Heart left ventricle (tissue), 16 donors: ENCODE data around the gene AEBP1. TPM values are rescaled to one million over a fixed set of nuclear protein-coding genes. Genes with fewer than 3 reads are reported as not detected.

Experiments used
- ATAC-seq, 4 donors: fragments of 200-7000 bp; cut with Tn5 transposase; one replicate each; pipeline ENCODE4 v1.9.1; 2020 to 2022; ENCODE audit warnings: moderate library complexity in 4 of 4, mild to moderate bottlenecking in 3 of 4, moderate number of reproducible peaks in 1 of 4
- DNase-seq, 5 donors: peaks; one replicate each; pipeline ENCODE4 v3.0.0-alpha.2; 2020
- H3K27ac ChIP-seq, 12 donors: fragments of 200-600 bp; sonication (generic) in 4 of 12; one replicate each; pipeline versions ENCODE4 v1.5.0 to v1.8.0; 2016 to 2022; ENCODE audit warnings: mild to moderate bottlenecking in 2 of 12
- H3K27me3 ChIP-seq, 9 donors: fragments of 200-600 bp; sonication (generic) in 2 of 9; one replicate each; pipeline versions ENCODE4 v1.5.1 to v1.8.0; 2016 to 2022; ENCODE audit warnings: mild to moderate bottlenecking in 3 of 9
- H3K36me3 ChIP-seq, 9 donors: fragments of 200-600 bp; sonication (generic) in 2 of 9; one replicate each; pipeline versions ENCODE4 v1.5.0 to v1.8.0; 2018 to 2022; ENCODE audit warnings: mild to moderate bottlenecking in 2 of 9
- H3K4me1 ChIP-seq, 12 donors: fragments of 200-600 bp; sonication (generic) in 4 of 12; one replicate each; pipeline versions ENCODE4 v1.5.0 to v1.8.0; 2016 to 2022; ENCODE audit warnings: mild to moderate bottlenecking in 3 of 12
- H3K4me3 ChIP-seq, 12 donors: fragments of 200-600 bp; sonication (generic) in 4 of 12; one replicate each; pipeline versions ENCODE4 v1.5.0 to v1.8.0; 2017 to 2022; ENCODE audit warnings: mild to moderate bottlenecking in 9 of 12, moderate library complexity in 4 of 12
- H3K9me3 ChIP-seq, 12 donors: fragments of 200-600 bp; sonication (generic) in 4 of 12; one replicate each; pipeline versions ENCODE4 v1.5.0 to v1.8.0; 2016 to 2022; ENCODE audit warnings: mild to moderate bottlenecking in 1 of 12
- CTCF ChIP-seq, 12 donors: fragments of 200-600 bp; sonication (generic) in 4 of 12; IDR thresholded peaks; one replicate each; pipeline versions ENCODE4 v1.5.0 to v1.8.0; 2018 to 2022; ENCODE audit warnings: antibody characterized with exemption in 12 of 12, mild to moderate bottlenecking in 5 of 12
- POLR2A ChIP-seq, 2 donors: fragments of 450-650 bp; IDR thresholded peaks; one replicate each; pipeline ENCODE4 v1.6.1; 2017; ENCODE audit warnings: antibody characterized with exemption in 2 of 2, mild to moderate bottlenecking in 2 of 2, moderate library complexity in 2 of 2
- WGBS, 4 donors: extraction: QIAGEN DNeasy Blood & Tissue Kit in 2 of 4; methylation state at CpG; one replicate each; pipeline versions ENCODE4 v1.1.5 to v1.1.7; 2013 to 2018; 5-methylcytosine and 5-hydroxymethylcytosine counted together
- intact Hi-C, 10 donors: fragments of 100-400 bp; cut with DNase I; formaldehyde crosslinking; loops; one replicate each; pipeline versions ENCODE4 v1.11.1 to v1.14.2; 2022
- polyA plus RNA-seq, 2 donors: library from polyadenylated mRNA; stranded (reverse); fragments of 200-250 nt; gene quantifications; one replicate each; pipeline ENCODE4 v1.2.3, GENCODE V29; 2013
- total RNA-seq, 9 donors: library from RNA; depleted of rRNA in 2 of 9; stranded (reverse); fragments of >200 nt in 2 of 9; fragmentation: NEBNext Ultra II Directional in 3 of 9; extraction: Animal tissue kit (Norgen Biotek cat#: 25700) in 3 of 9; gene quantifications; one replicate each; pipeline versions ENCODE4 v1.1.0 to v1.2.4, GENCODE V29; 2016 to 2023
- donor health status: ischemic (EF 13 %, LVEDD 7.1; RV severe dilation, severe dysfunction).
- donor health status: healthy with polysubstance abuse.
- donor health status: DM: no; HTN: yes; CAD: no.
- donor health status: DM: no; HTN: no; CAD: no.
- donor health status: ischemic (EF 25% LVEDD 6.9; RV normal size, moderate dysfunction).
- donor health status: ischemic (EF 25% LVEDD 5.7; RV mildly dilated, moderate dysfunction).
- donor health status: healthy.
- donor health status: DM: yes; HTN: yes; CAD: no.
- donor health status: ischemic (EF 35%, LVEDD 5.7; RV mildly dilated, moderate dysfunction).
- donor health status: nonischemic (EF 11% LVEDD 7.7; RV severe dilation, severe dysfunction).
- donor health status: DM: yes; HTN: yes; CAD: no.
- donor health status: PGD.
- donor health status: ischemic (EF 29% LVEDD 5.4; RV normal size, mild dysfunction).
- donor health status: nonischemic (EF 23%, LVEDD 6.1; RV moderate dilation, normal function).

The AEBP1 gene
- total and polyA plus RNA-seq, 11 donors = 10.9 to 51.1 (median 23.2) TPM

- TF ChIP-seq CTCF (IDR thresholded peaks at IDR 0.05) (no peak), POLR2A (IDR thresholded peaks at IDR 0.05) (no peak)
- intact Hi-C loops = no loop called here
- no peaks in the 10 kb centered on the region for H3K9me3 ChIP-seq
- H3K27ac ChIP-seq = peak overlapping the region in 4 of 12 donors; percentile 80 to 90 (median 87)
- H3K4me3 ChIP-seq = peak overlapping the region in 5 of 12 donors; percentile 57 to 76 (median 67)
- peak in 1 of 5 donors; percentile 17 for DNase-seq
- H3K36me3 ChIP-seq = peaks cover 0 to 46% (median 4%) of the 10 kb centered on the region in 9 donors
- H3K27me3 ChIP-seq = peaks cover 0 to 18% (median 0%) of the 10 kb centered on the region in 9 donors
- peaks cover 0 to 49% (median 13%) of the 10 kb centered on the region in 12 donors for H3K4me1 ChIP-seq
- 85 to 94% (median 87%) methylated on average over 8 to 10 of the region's 10 CpGs for WGBS, 4 donors
- ATAC-seq = no peak
Observed at GRCh38 chr7:44106311-44107065, 2.3 kb downstream of the AEBP1 start.

DNA sequence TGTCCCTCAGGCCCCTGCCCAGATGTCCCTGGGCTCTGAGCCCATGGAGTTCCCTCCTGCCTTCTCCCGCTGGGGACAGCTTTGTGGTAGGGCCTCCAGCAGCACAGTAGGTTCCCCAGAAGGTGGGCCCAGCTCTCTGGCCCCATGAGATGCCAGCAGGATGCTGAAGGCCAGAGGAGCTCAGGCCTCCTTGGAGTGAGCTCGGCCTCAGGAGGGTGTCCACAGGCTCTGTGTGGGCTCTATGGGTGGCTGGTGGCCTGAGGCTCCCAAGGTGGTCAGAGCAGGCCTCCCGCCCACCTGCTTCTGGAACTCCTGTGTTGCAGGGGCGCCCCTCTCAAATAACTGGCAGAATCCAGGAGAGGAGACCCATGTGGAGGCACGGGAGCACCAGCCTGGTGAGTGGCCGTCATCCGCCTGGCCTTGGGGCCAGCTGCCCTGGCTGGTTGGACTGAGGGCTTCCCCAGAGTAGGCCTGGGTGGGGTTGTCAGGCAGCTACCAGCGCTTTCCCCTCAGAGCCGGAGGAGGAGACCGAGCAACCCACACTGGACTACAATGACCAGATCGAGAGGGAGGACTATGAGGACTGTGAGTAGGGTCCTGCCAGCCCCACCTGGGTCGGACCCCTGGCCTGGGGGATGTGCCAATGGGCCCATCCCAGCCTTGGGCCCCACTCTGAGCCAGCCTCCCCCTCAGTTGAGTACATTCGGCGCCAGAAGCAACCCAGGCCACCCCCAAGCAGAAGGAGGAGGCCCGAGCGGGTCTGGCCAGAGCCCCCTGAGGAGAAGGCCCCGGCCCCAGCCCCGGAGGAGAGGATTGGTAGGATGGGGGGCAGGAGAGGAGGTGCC lies 3.2 kb downstream of the AEBP1 start:
- 82 to 94% (median 88%) methylated on average over 12 to 18 of the region's 18 CpGs for WGBS, 4 donors
- no peak for TF ChIP-seq POLR2A (IDR thresholded peaks at IDR 0.05)
- TF ChIP-seq CTCF (IDR thresholded peaks at IDR 0.05) = no peak
- Histone ChIP-seq H3K4me3 (peak overlapping the region in 5 of 12 donors; percentile 3 to 76 (median 67)), H3K27ac (peak overlapping the region in 4 of 12 donors; percentile 17 to 88 (median 36)), H3K4me1 (peaks cover 0 to 43% (median 9%) of the 10 kb centered on the region in 12 donors), H3K27me3 (peaks cover 0 to 18% (median 0%) of the 10 kb centered on the region in 9 donors), H3K9me3 (no peaks in the 10 kb centered on the region), H3K36me3 (peaks cover 0 to 53% (median 4%) of the 10 kb centered on the region in 9 donors)
- ATAC-seq (no peak), DNase-seq (peak in 1 of 5 donors; percentile 13)
- intact Hi-C loops = no loop called here

DNA sequence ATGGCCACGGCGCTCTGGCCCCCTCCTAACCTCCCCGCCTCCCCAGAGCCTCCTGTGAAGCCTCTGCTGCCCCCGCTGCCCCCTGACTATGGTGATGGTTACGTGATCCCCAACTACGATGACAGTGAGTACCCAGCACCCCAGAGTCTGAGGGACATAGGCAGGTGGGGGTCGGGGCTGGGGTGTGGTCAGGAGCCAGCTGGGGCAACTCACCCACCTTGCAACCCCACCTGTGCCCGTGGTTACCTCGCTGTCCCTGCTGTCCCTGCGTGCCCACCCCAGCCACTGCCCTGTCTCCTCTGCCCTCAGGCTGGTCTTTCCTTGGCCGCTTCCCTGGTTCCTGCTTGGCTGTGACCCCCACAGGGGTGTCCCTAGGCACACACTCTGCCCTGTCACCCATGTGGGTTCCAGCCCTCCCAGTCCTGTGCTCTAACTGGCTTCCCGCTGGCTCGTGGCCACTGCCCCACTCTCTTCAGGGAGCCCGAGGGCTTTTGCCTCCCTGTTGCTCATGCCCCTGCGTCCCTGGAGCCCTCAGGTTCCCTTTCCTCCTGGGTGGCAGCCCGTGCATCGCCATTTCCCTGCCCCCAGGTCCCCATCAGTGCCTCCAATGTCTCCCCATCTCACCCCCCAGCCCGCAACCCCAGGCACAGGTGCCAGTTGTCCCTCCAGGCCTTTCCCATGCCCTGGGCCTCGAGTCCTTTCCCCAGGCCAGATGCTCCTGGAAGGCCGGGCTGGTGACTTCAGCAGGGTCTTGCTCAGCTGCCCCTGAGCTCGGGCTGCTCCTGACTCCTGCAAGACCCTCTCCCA lies 4.0 kb downstream of the AEBP1 start:
- peaks cover 0 to 16% (median 0%) of the 10 kb centered on the region in 9 donors for H3K27me3 ChIP-seq
- peak overlapping the region in 3 of 12 donors; percentile 67 to 76 (median 75) for H3K4me3 ChIP-seq
- peaks cover 0 to 60% (median 6%) of the 10 kb centered on the region in 9 donors for H3K36me3 ChIP-seq
- no peak for ATAC-seq
- 88 to 91% (median 89%) methylated on average over 20 to 21 of the region's 21 CpGs for WGBS, 4 donors
- H3K27ac ChIP-seq = peak overlapping the region in 1 of 12 donors; percentile 17
- TF ChIP-seq CTCF (IDR thresholded peaks at IDR 0.05) (no peak), POLR2A (IDR thresholded peaks at IDR 0.05) (no peak)
- peaks cover 0 to 35% (median 5%) of the 10 kb centered on the region in 12 donors for H3K4me1 ChIP-seq
- H3K9me3 ChIP-seq = no peaks in the 10 kb centered on the region
- DNase-seq = peak in 1 of 5 donors; percentile 26
- intact Hi-C loops = no loop called here
